Measurements from ENCODE around the gene CLDN5. TPM values are rescaled to one million over a fixed set of nuclear protein-coding genes. Genes with fewer than 3 reads are reported as not detected.
A peak's percentile ranks its signal among the peaks of the same experiment; 100 is the strongest.

The CLDN5 gene
- polyA plus RNA-seq, 1 donor = 51.5 TPM

- DNase-seq (ENCODE audit: low read depth) = no peak
Observed at GRCh38 chr22:19480789-19481188, 43.4 kb downstream of the CLDN5 start.

DNA sequence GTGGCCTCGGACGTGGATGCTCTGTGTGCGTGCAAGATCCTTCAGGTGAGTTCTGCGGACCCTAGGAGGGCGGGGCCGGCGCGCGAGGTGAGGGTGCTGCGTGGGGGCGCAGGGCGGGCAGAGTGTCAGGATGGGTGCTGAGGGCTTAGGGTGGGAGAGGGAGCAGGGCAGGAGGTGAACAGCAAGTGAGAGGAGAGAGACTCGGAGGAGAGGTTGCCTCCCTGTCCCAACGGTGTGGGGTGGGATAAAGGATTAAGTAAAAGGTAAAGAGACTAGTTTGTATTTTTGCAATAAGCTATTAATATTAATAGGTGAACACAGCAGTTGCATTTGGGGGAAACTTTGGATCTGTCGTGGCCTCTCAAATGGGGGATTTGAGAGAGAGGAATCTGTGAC is 44.0 kb downstream of the CLDN5 start:
- no peak for DNase-seq (ENCODE audit: low read depth)

DNA sequence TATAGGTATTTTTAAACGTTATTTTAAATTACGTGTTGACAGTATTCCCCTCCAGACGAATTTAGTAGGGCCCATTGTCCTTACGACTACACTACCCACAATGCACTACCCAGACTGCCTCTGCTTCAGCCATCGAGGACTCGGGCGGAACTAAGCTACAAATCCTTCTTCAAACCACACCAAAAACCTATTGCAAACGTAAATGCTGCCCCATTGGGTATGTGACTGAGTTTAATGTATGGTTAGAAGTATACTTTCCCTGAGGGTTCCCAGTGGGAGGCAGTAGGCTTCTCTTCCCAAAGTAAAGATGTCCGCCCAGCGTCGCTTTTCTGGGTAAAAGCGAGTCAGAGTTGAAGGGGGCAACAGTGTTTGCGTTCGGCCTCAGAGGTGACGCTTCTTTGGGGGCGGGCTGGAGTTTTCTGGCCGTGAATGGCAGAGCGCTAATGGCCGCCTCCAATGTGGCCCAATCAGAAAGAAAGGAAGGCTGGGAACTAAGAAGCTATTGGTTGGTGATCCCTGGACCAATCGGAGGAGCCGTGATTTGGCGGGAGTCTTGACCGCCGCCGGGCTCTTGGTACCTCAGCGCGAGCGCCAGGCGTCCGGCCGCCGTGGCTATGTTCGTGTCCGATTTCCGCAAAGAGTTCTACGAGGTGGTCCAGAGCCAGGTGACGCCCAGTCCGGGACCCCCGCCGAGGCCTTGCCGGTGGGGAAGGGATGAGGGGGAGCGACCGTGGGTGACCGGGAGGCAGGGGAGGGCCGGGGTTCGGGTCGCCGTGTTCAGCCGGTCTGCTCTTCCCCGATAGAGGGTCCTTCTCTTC is 44.6 kb downstream of the CLDN5 start, which contains the start of gene CDC45:
TSS of gene CDC45 (plus strand) at position 566 of the 818 bp plus-strand sequence. CDS start at position 615, 49 bp downstream.
- peak; percentile 97 for DNase-seq (ENCODE audit: low read depth)

- no peak for DNase-seq (ENCODE audit: low read depth)
Observed at GRCh38 chr22:19478901-19479354, 45.3 kb downstream of the CLDN5 start, which contains the start of gene UFD1. UFD1 (minus strand) TSS chr22:19479193; CDS start chr22:19479085, 108 bp downstream.

DNA sequence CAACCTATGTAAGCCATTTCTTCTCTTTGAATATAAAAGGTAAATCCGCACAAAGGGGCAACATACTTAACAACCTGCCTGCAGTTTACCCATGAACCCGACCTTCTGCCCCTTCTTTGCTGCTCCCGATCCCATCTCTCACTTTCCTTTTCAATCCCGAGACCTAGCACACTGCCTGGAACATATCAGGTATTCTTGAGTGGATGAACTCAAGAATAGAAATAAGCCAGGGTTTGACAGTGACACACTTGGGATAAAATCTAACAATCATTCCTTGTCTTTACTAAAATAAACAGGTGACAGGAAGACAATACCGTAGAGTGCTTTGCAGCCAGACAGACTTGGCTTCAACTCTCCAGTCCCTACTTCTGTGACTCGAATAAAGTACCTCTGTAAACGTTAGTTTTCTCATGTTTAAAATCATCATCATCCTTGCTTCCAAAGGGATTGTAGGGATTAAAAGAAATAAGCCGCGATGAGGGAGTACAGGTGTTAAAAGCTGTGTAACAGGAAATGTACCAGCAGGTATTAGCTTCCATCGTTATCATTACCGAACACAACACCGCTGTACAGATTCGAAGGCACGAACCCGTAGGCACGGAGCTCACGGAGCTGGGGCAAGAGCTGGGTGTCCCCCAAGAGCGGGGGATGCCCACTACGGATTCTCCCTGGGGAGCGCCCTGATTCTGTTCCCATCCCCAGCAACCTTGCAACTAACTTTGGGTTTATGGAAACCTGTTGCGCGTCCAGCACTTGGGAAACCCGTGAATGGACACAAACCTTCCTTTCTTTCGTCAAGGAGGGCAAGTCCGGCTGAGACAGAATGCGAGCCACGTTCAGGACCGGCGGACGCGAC is 45.9 kb downstream of the CLDN5 start:
- no peak for DNase-seq (ENCODE audit: low read depth)

- DNase-seq (ENCODE audit: low read depth) = no peak
Observed at GRCh38 chr22:19477321-19478044, 46.7 kb downstream of the CLDN5 start.

DNA sequence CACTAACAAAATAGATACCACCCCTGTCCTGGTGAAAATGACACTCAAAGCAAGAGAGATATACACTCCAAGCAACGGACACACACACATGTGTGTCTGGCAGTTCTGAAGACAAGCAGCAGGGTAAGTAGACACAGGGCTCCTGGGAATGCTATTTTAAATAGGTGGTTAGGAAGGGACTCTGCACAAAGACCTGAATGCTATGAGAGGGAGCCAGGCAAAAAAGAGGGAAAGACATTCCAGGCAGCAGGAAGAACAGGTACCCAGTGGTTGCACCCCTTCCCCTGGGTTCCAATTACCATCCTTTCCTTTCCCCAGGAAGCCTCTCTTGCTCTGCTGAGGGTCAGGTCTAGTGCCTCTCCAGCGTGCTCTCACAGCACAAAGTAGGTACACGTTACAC is 48.2 kb downstream of the CLDN5 start:
- DNase-seq (ENCODE audit: low read depth) = no peak

GRCh38 chr22:19473578-19473977 is 50.6 kb downstream of the CLDN5 start:
- no peak for DNase-seq (ENCODE audit: low read depth)

Other genes with a start within 250 kb of the CLDN5 start
- 29.9 TPM for gene CLTCL1, start 232.7 kb downstream of the CLDN5 start, polyA plus RNA-seq (ENCODE audit: insufficient read length)
- 17.4 TPM for gene HIRA, start 92.7 kb downstream of the CLDN5 start, polyA plus RNA-seq (ENCODE audit: insufficient read length)
- gene MRPL40, start 91.9 kb downstream of the CLDN5 start, polyA plus RNA-seq (ENCODE audit: insufficient read length) = 29.0 TPM
- 31.4 TPM for gene C22orf39, start 76.7 kb downstream of the CLDN5 start, polyA plus RNA-seq (ENCODE audit: insufficient read length)
- 40.7 TPM for gene UFD1, start 45.2 kb downstream of the CLDN5 start, polyA plus RNA-seq (ENCODE audit: insufficient read length)
- gene CDC45, start 44.5 kb downstream of the CLDN5 start, polyA plus RNA-seq (ENCODE audit: insufficient read length) = 4.9 TPM
- 130 TPM for gene SEPTIN5, start 190.1 kb upstream of the CLDN5 start, polyA plus RNA-seq (ENCODE audit: insufficient read length)
- 18.3 TPM for gene GP1BB, start 199.1 kb upstream of the CLDN5 start, polyA plus RNA-seq (ENCODE audit: insufficient read length)
- gene TBX1, start 236.4 kb upstream of the CLDN5 start, polyA plus RNA-seq (ENCODE audit: insufficient read length) = 25.3 TPM